Breast epithelium (tissue), 4 donors: Measurements from ENCODE around the gene PLCH2. TPM values are rescaled to one million over a fixed set of nuclear protein-coding genes. Genes with fewer than 3 reads are reported as not detected.

ENCODE experiments used
- DNase-seq, 2 donors: peaks; one replicate each; pipeline ENCODE4 v3.0.0-alpha.2; 2019; ENCODE audit warnings: low spot score in 2 of 2
- H3K27ac ChIP-seq, 2 donors: fragments of 200-600 bp; sonication (generic) in 1 of 2; one replicate each; pipeline ENCODE4 v1.5.1; 2016 to 2019; ENCODE audit warnings: mild to moderate bottlenecking in 1 of 2
- H3K27me3 ChIP-seq, 2 donors: fragments of 200-600 bp; sonication (generic) in 1 of 2; one replicate each; pipeline versions ENCODE4 v1.5.1 to v1.6.0; 2017 to 2019; ENCODE audit warnings: control low read depth in 1 of 2, mild to moderate bottlenecking in 1 of 2
- H3K36me3 ChIP-seq: fragments of 200-600 bp; one replicate; pipeline ENCODE4 v1.5.1; 2019
- H3K4me1 ChIP-seq, 2 donors: fragments of 200-600 bp; sonication (generic); one replicate each; pipeline ENCODE4 v1.5.1; 2016 to 2019; ENCODE audit warnings: control low read depth in 1 of 2
- H3K4me3 ChIP-seq, 3 donors: fragments of 200-600 bp; sonication (generic); 1 replicate in 2 of 3; 2 replicates in 1 of 3; pipeline ENCODE4 v1.5.1; 2016 to 2019; ENCODE audit warnings: mild to moderate bottlenecking in 3 of 3, moderate library complexity in 2 of 3
- H3K9me3 ChIP-seq, 2 donors: fragments of 200-600 bp; sonication (generic) in 1 of 2; one replicate each; pipeline ENCODE4 v1.5.1; 2016 to 2019; ENCODE audit warnings: control low read depth in 1 of 2
- POLR2A ChIP-seq: fragments of 450-650 bp; IDR thresholded peaks from one replicate; pipeline ENCODE4 v1.6.1; 2016; ENCODE audit warnings: antibody characterized with exemption, mild to moderate bottlenecking, moderate library complexity
- POLR2AphosphoS5 ChIP-seq, 3 donors: sonication (generic); formaldehyde crosslinking; IDR thresholded peaks; one replicate each; pipeline ENCODE4 v1.6.1; 2017; ENCODE audit warnings: antibody characterized with exemption in 3 of 3
- intact Hi-C: fragments of 100-400 bp; cut with DNase I; formaldehyde crosslinking; loops from one replicate; pipeline ENCODE4 v1.15.1; 2023; ENCODE audit warnings: low total_unique reads
- total RNA-seq, 3 donors: library from RNA; depleted of rRNA; stranded (reverse); fragments of >200 nt; gene quantifications; one replicate each; pipeline ENCODE4 v1.1.0, GENCODE V29; 2016
- TF ChIP-seq, protein P1 (sequence below), 3 donors: fragments of 450-650 bp; IDR thresholded peaks; one replicate each; pipeline ENCODE4 v1.5.1; 2016 to 2017; ENCODE audit warnings: antibody characterized with exemption in 3 of 3, mild to moderate bottlenecking in 3 of 3, moderate library complexity in 3 of 3

PLCH2 gene
- total RNA-seq, 3 donors from 2014 or later = 0.16 to 12.0 (median 10.2) TPM

DNA sequence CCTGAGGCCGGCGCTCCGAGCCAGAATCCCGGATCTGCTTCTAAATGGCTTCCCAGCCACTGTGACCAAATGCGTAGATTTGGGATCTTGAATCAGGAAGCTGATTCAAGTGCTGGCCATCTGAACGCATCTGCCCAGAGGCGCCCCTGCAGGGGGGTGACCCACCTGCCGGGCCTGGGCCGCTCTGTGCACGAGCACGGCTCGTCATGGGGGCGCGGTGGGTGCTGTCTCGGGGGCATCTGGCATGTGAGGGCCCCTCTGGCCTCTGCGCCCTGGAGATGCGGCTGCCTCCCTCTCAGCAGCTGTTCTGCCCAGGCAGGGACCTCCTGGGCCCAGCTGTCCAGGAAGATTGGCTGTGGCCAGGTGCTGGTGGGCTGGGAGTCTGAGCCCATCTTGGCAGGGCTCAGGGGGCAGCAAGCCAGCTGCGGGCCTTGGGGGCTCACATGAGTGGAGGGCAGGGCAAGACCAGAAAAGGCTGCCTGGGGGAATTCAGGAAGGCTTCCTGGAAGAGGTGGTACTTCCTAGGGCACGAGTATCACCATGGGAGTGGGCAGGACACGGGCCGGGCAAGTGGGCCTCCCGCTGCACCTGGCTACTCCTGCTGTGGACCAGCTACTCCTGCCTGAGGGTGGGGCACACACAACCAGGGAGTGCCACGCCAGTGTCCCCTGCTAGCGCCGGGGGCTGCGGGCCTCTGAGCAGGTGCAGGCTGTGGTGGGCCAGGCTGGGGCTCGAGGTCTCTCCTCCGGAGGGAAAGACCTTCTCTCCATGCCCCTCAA lies 25.1 kb downstream of the PLCH2 start:
- no peaks in the 10 kb centered on the region for H3K36me3 ChIP-seq
- no peak overlapping the region for H3K27ac ChIP-seq
- no peak overlapping the region for H3K4me3 ChIP-seq
- no peaks in the 10 kb centered on the region for H3K9me3 ChIP-seq
- TF ChIP-seq POLR2A (no peak), POLR2AphosphoS5 (IDR thresholded peaks at IDR 0.05) (no peak)
- TF ChIP-seq, protein P1, sequence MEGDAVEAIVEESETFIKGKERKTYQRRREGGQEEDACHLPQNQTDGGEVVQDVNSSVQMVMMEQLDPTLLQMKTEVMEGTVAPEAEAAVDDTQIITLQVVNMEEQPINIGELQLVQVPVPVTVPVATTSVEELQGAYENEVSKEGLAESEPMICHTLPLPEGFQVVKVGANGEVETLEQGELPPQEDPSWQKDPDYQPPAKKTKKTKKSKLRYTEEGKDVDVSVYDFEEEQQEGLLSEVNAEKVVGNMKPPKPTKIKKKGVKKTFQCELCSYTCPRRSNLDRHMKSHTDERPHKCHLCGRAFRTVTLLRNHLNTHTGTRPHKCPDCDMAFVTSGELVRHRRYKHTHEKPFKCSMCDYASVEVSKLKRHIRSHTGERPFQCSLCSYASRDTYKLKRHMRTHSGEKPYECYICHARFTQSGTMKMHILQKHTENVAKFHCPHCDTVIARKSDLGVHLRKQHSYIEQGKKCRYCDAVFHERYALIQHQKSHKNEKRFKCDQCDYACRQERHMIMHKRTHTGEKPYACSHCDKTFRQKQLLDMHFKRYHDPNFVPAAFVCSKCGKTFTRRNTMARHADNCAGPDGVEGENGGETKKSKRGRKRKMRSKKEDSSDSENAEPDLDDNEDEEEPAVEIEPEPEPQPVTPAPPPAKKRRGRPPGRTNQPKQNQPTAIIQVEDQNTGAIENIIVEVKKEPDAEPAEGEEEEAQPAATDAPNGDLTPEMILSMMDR (IDR thresholded peaks at IDR 0.05) = no peak
- intact Hi-C loops = no loop called here
- H3K27me3 ChIP-seq = peaks cover 0 to 35% of the 10 kb centered on the region in 2 donors
- no peaks in the 10 kb centered on the region for H3K4me1 ChIP-seq
- no peak for DNase-seq

DNA sequence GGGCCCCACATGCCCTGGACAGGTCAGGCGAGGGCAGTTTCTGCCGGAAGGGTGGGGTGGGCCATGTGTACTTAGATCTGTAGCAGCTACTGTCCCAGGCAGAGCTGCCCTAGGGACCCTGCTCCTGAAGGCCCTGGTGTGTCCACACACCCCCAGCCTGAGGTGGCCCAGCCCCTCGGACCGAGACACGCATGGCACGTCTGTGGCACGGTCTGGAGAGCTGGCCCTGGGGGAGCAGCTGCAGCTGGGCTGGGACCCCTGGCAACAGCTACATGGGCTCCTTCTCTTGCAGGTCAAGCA lies 25.7 kb downstream of the PLCH2 start:
- no peak for DNase-seq
- TF ChIP-seq POLR2A (no peak), POLR2AphosphoS5 (IDR thresholded peaks at IDR 0.05) (no peak)
- TF ChIP-seq, protein P1 (IDR thresholded peaks at IDR 0.05) = no peak
- Histone ChIP-seq H3K36me3 (no peaks in the 10 kb centered on the region), H3K27me3 (peaks cover 0 to 35% of the 10 kb centered on the region in 2 donors), H3K27ac (no peak overlapping the region), H3K9me3 (no peaks in the 10 kb centered on the region), H3K4me3 (no peak overlapping the region), H3K4me1 (no peaks in the 10 kb centered on the region)
- intact Hi-C loops = no loop called here

DNA sequence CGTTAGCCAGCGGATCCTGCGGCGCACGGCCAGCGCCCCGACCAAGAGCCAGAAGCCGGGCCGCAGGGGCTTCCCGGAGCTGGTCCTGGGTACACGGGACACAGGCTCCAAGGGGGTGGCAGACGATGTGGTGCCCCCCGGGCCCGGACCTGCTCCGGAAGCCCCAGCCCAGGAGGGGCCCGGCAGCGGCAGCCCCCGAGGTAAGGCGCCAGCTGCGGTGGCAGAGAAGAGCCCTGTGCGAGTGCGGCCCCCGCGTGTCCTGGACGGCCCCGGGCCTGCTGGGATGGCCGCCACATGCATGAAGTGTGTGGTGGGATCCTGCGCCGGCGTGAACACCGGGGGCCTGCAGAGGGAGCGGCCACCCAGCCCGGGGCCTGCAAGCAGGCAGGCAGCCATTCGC lies 26.1 kb downstream of the PLCH2 start:
- intact Hi-C loops = no loop called here
- no peaks in the 10 kb centered on the region for H3K4me1 ChIP-seq
- TF ChIP-seq POLR2AphosphoS5 (IDR thresholded peaks at IDR 0.05) (no peak), POLR2A (no peak)
- TF ChIP-seq, protein P1 (IDR thresholded peaks at IDR 0.05) = no peak
- no peaks in the 10 kb centered on the region for H3K36me3 ChIP-seq
- DNase-seq = no peak
- H3K9me3 ChIP-seq = no peaks in the 10 kb centered on the region
- peaks cover 0 to 35% of the 10 kb centered on the region in 2 donors for H3K27me3 ChIP-seq
- no peak overlapping the region for H3K4me3 ChIP-seq
- H3K27ac ChIP-seq = no peak overlapping the region

DNA sequence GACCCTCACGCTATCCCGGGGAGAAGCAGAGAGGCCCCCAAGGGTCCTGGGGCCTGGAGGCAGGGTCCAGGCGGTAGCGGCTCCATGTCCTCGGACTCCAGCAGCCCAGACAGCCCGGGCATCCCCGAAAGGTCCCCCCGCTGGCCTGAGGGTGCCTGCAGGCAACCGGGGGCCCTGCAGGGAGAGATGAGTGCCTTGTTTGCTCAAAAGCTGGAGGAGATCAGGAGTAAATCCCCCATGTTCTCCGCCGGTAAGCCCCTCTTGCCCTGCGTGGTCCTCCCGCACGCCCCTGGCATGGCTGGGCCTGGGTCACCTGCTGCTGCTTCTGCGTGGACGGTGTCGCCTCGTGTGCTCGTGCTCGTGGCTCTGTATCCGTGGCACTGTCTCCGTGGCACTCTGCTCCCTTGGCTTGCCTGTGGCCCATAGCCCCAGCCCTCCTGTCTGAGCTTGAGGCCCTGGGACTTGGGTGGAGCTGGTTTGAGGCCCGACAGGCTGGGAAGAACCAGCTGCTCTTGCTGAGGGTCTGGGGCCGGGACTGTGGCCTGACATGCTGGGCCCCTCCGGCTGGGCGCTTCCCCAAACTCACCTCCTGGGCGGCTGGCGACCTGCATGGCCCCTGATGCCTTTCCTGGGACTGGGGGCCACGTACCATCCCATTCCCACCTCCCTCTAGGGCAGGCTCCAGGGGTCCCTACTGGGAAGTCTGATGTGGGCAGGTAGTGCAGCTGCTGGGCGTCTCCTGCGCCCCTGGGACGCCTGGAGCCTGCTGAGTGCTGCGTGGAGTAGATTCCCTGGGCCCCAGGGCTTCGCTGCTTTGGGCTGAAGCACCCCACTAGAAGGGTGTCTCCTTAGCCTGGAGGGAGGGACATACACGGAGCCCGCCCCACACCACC lies 26.8 kb downstream of the PLCH2 start:
- H3K27me3 ChIP-seq = peaks cover 0 to 35% of the 10 kb centered on the region in 2 donors

More for the DNA sequence above, 26.8 kb downstream of the PLCH2 start:
- TF ChIP-seq POLR2AphosphoS5 (IDR thresholded peaks at IDR 0.05) (no peak), POLR2A (no peak)
- TF ChIP-seq, protein P1 (IDR thresholded peaks at IDR 0.05) = no peak
- no peak for DNase-seq
- Histone ChIP-seq H3K27ac (no peak overlapping the region), H3K36me3 (no peaks in the 10 kb centered on the region), H3K4me1 (no peaks in the 10 kb centered on the region), H3K4me3 (no peak overlapping the region), H3K9me3 (no peaks in the 10 kb centered on the region)
- intact Hi-C loops = no loop called here
